Measurements from ENCODE around the gene SH3TC1.

The SH3TC1 gene

GRCh38 chr4:8158710-8159536, 40.2 kb upstream of the SH3TC1 start, which contains the start of gene ABLIM2:
Gene ABLIM2 (minus strand): TSS chr4:8158813. CDS start chr4:8158689, 124 bp downstream.
- no peak for TF ChIP-seq CTCF (conservative IDR thresholded peaks at IDR 0.05; ENCODE audit: low read depth, low read length)
- peak; percentile 85 for DNase-seq (ENCODE audit: low read depth)
- H3K4me3 ChIP-seq (ENCODE audit: low read length) = peak within 1 kb of the TSS; percentile 82

GRCh38 chr4:8159537-8160232, 39.4 kb upstream of the SH3TC1 start:
- DNase-seq (ENCODE audit: low read depth) = no peak
- no peak for TF ChIP-seq CTCF (conservative IDR thresholded peaks at IDR 0.05; ENCODE audit: low read depth, low read length)
- peak overlapping the region; percentile 82 for H3K4me3 ChIP-seq (ENCODE audit: low read length)

- DNase-seq (ENCODE audit: low read depth) = no peak
- no peak overlapping the region for H3K4me3 ChIP-seq (ENCODE audit: low read length)
- no peak for TF ChIP-seq CTCF (conservative IDR thresholded peaks at IDR 0.05; ENCODE audit: low read depth, low read length)
These were observed 38.9 kb upstream of the SH3TC1 start for GRCh38 chr4:8160233-8160560.

- no peak overlapping the region for H3K4me3 ChIP-seq (ENCODE audit: low read length)
- no peak for TF ChIP-seq CTCF (conservative IDR thresholded peaks at IDR 0.05; ENCODE audit: low read depth, low read length)
- no peak for DNase-seq (ENCODE audit: low read depth)
These were observed 38.5 kb upstream of the SH3TC1 start for GRCh38 chr4:8160572-8160971.

GRCh38 chr4:8162625-8163024, 36.5 kb upstream of the SH3TC1 start:
- DNase-seq (ENCODE audit: low read depth) = no peak
- H3K4me3 ChIP-seq (ENCODE audit: low read length) = no peak overlapping the region
- no peak for TF ChIP-seq CTCF (conservative IDR thresholded peaks at IDR 0.05; ENCODE audit: low read depth, low read length)

GRCh38 chr4:8163026-8163425, 36.1 kb upstream of the SH3TC1 start:
- DNase-seq (ENCODE audit: low read depth) = no peak
- no peak for TF ChIP-seq CTCF (conservative IDR thresholded peaks at IDR 0.05; ENCODE audit: low read depth, low read length)
- no peak overlapping the region for H3K4me3 ChIP-seq (ENCODE audit: low read length)
